Activated T-helper 1 cell treated with anti-CD3 and anti-CD28 coated beads, Interleukin-12 subunit alpha, Interleukin-12 subunit beta, Interleukin-2, Interleukin-4 antibody, amounts not matched to agents 30 ng/mL and 10 ng/mL and 1 ng/mL, durations not matched to agents 14 hours and 24 hours and 36 hours (primary cell): ENCODE measurements around the gene ZNF43. TPM values are rescaled to one million over a fixed set of nuclear protein-coding genes. Genes with fewer than 3 reads are reported as not detected.
"Not testable (repeated sequence)": the region's sequence is repeated elsewhere in the genome, so short reads cannot be mapped to it uniquely, and the experiment has no call there.

Experiments
- DNase-seq: peaks from one replicate; pipeline ENCODE4 v3.0.0; 2021; ENCODE audit warnings: low spot score
- H3K27ac Mint-ChIP-seq: one replicate; pipeline ENCODE4 v1.8.0; 2021; ENCODE audit warnings: mild to moderate bottlenecking, mixed read lengths
- H3K27me3 Mint-ChIP-seq: one replicate; pipeline ENCODE4 v1.8.0; 2022; ENCODE audit warnings: mild to moderate bottlenecking, moderate library complexity, mixed read lengths; ENCODE audit not compliant: insufficient read depth
- H3K36me3 Mint-ChIP-seq: one replicate; pipeline ENCODE4 v1.8.0; 2021; ENCODE audit warnings: low read depth, mixed read lengths
- H3K4me1 Mint-ChIP-seq: one replicate; pipeline ENCODE4 v1.8.0; 2021; ENCODE audit warnings: low read depth, mixed read lengths
- H3K4me3 Mint-ChIP-seq: one replicate; pipeline ENCODE4 v1.8.0; 2021; ENCODE audit warnings: mild to moderate bottlenecking, moderate library complexity, mixed read lengths
- H3K9me3 Mint-ChIP-seq: one replicate; pipeline ENCODE4 v1.8.0; 2021; ENCODE audit warnings: mixed read lengths
- intact Hi-C: fragments of 100-400 bp; cut with micrococcal nuclease; formaldehyde crosslinking; loops from one replicate; pipeline ENCODE4 v1.15.1; 2024
- total RNA-seq: library from RNA; stranded (reverse); gene quantifications from 2 replicates; pipeline ENCODE4 v1.2.3, GENCODE V29; 2022

The ZNF43 gene
- total RNA-seq, 1 donor from 2014 or later, result 30.5 TPM

DNA sequence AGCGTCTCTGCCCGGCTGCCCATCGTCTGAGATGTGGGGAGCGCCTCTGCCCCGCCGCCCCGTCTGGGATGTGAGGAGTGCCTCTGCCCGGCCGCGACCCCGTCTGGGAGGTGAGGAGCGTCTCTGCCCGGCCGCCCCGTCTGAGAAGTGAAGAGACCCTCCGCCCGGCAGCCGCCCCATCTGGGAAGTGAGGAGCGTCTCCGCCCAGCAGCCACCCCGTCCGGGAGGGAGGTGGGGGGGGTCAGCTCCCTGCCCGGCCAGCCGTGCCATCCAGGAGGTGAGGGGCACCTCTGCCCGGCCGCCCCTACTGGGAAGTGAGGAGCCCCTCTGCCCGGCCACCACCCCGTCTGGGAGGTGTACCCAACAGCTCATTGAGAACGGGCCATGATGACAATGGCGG is 60.2 kb downstream of the ZNF43 start:
- H3K27me3 Mint-ChIP-seq, H3K27ac Mint-ChIP-seq, intact Hi-C loops, H3K36me3 Mint-ChIP-seq, DNase-seq, H3K4me1 Mint-ChIP-seq, H3K4me3 Mint-ChIP-seq: not testable (repeated sequence)
- peaks cover 15% of the 10 kb centered on the region for H3K9me3 Mint-ChIP-seq

DNA sequence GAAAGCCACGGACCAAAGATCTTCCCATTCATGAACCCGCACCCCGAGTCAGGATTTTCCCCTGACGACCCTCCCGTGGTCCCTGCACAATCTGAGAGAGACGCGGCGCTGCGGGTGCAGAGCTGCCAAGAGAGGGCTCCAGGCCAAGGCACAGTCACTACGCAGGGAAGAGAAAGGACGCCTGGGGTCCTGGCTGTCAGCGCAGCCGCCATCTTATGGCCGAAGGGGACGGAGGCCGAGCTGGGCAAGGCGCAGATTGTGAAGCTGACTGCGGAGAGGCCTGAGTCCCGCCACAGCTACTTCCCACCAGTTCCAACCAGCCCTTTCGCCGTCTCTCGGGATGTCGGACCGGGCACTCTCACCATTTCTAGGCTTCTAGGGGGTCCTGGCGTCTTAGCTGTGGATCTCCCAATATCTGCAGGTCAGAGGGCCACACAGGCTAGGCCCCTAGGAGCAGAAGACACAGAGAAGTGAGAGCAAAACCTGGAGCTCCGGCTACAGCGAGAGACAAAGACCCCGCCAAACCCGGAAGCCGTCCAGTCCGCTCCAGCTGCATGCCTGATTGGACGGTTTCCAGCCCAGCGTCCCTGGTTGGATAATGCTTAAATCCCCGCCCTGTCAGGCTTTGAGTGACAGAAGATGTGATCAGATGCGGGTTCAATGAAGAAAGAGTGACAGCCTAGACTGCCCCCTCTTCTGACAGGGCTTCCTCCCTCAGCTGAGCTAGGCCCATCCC is 68.7 kb downstream of the ZNF43 start, which contains the start of gene ZNF100:
TSS of gene ZNF100 (minus strand) at position 515 of the 736 bp plus-strand sequence. CDS start at position 365, 150 bp downstream.
- Mint-ChIP-seq H3K4me1 (peaks cover 35% of the 10 kb centered on the region), H3K27ac (peak within 1 kb of the TSS; percentile 85), H3K27me3 (no peaks in the 10 kb centered on the region), H3K36me3 (peaks cover 33% of the 10 kb centered on the region), H3K4me3 (peak within 1 kb of the TSS; percentile 94), H3K9me3 (peaks cover 24% of the 10 kb centered on the region)
- DNase-seq, result peak; percentile 80
- intact Hi-C loops, result loop anchor here (1.0 to 10.0 kb wide), 9 partner anchors 69 to 1628 kb away; partner anchors contain the start of genes ZNF257, ZNF429, ZNF43 and ZNF431

- peaks cover 40% of the 10 kb centered on the region for H3K4me1 Mint-ChIP-seq
- H3K4me3 Mint-ChIP-seq, result peak overlapping the region; percentile 94
- H3K27me3 Mint-ChIP-seq, DNase-seq: not testable (repeated sequence)
- peaks cover 38% of the 10 kb centered on the region for H3K36me3 Mint-ChIP-seq
- peaks cover 28% of the 10 kb centered on the region for H3K9me3 Mint-ChIP-seq
- H3K27ac Mint-ChIP-seq, result peak overlapping the region; percentile 85
- intact Hi-C loops, result loop anchor here (1.0 to 10.0 kb wide), 9 partner anchors 70 to 1629 kb away; partner anchors contain the start of genes ZNF257, ZNF429, ZNF43 and ZNF431
These were observed 69.3 kb downstream of the ZNF43 start for GRCh38 chr19:21766705-21767064.

DNA sequence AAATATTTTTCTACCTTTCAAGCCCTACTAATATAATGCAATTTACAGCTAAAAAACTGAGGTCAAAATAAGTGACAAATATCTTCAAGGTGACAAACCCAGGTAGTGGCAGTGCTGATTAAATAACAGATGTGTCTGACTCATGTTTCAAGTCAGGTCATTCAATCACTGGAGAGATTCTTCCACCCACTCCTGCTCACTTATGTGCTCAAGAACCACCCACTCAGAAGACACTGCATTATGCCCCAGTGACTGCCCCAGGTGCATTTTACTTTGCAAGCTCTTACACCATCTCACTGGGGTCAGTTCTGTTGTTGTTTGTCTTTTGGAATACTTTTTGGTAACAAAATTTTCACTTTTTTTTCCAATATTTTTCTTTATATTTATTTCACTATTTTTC is 70.8 kb downstream of the ZNF43 start:
- peaks cover 27% of the 10 kb centered on the region for H3K9me3 Mint-ChIP-seq
- peaks cover 41% of the 10 kb centered on the region for H3K4me1 Mint-ChIP-seq
- no peak for DNase-seq
- H3K27ac Mint-ChIP-seq, result no peak overlapping the region
- no peaks in the 10 kb centered on the region for H3K27me3 Mint-ChIP-seq
- intact Hi-C loops, result loop anchor here (5.0 to 10.0 kb wide), 4 partner anchors 287 to 843 kb away; partner anchors contain the start of genes ZNF257, ZNF431, ZNF708 and ZNF85
- H3K4me3 Mint-ChIP-seq, result no peak overlapping the region
- H3K36me3 Mint-ChIP-seq, result peaks cover 48% of the 10 kb centered on the region

DNA sequence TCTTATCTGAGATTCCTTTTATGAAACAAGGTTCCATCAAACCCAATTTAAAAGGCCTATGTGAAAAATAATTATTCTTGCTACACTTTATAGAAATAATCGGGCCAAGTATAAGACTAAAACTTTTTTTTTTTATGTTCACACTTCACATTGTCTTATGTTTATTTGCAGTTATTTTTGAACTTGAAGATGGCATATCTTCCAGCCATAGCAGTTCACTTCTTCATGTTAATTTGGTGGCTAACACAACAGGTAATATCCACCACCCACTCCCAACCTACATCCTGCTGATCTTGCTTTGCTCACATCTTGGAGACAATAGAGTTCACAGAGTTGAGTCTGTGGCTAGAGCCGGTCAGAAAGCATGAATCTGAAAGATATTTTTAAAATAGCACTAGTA is 74.4 kb downstream of the ZNF43 start:
- Mint-ChIP-seq H3K4me1 (peaks cover 29% of the 10 kb centered on the region), H3K9me3 (peaks cover 44% of the 10 kb centered on the region), H3K36me3 (peaks cover 72% of the 10 kb centered on the region)
- H3K27me3 Mint-ChIP-seq, DNase-seq, H3K4me3 Mint-ChIP-seq, H3K27ac Mint-ChIP-seq: not testable (repeated sequence)
- intact Hi-C loops, result loop anchor here (10.0 kb wide), 2 partner anchors 437 to 617 kb away; partner anchors contain the start of genes ZNF431 and ZNF708

DNA sequence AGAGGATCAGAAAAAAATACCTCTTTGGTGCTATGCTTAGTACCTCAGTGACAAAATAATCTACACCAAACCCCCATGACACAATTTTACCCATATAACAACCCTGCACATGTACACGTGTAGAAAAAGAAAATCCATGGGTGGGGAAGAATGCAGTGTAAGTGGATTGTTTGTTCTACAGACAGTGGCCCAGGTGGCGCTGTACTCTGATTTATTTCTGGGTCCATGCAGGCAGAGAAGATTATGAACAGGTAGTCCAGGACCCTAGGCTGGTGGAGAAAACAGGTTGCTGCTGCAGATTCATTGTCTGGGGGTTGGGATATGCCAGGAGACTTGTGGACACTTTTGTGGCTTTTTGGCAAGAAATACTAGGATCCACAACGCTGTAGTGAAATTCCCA is 77.7 kb downstream of the ZNF43 start:
- no peak for DNase-seq
- Mint-ChIP-seq H3K4me1 (peaks cover 10% of the 10 kb centered on the region), H3K27me3 (no peaks in the 10 kb centered on the region), H3K9me3 (peaks cover 66% of the 10 kb centered on the region), H3K36me3 (peaks cover 80% of the 10 kb centered on the region), H3K4me3 (no peak overlapping the region), H3K27ac (no peak overlapping the region)
- intact Hi-C loops, result no loop called here

- intact Hi-C loops, H3K27me3 Mint-ChIP-seq, H3K4me1 Mint-ChIP-seq, H3K27ac Mint-ChIP-seq, DNase-seq, H3K4me3 Mint-ChIP-seq: not testable (repeated sequence)
- Mint-ChIP-seq H3K36me3 (peaks cover 80% of the 10 kb centered on the region), H3K9me3 (peaks cover 76% of the 10 kb centered on the region)
These were observed 80.4 kb downstream of the ZNF43 start for GRCh38 chr19:21755555-21755954.

Other genes starting within 250 kb of the ZNF43 start
- 20.6 and 21.8 TPM in 2 replicates for gene ZNF100, start 68.6 kb downstream of the ZNF43 start, total RNA-seq
- gene ZNF208, start 174.8 kb upstream of the ZNF43 start, total RNA-seq, result not detected in 2 replicates
- gene ZNF257, start 216.3 kb upstream of the ZNF43 start, total RNA-seq, result 6.2 and 7.4 TPM in 2 replicates